ENCODE results near the gene ARIH2.

Gene ARIH2

GRCh38 chr3:48929358-48930035 is 10.9 kb downstream of the ARIH2 start:
- no peak for DNase-seq (ENCODE audit: low read depth)

DNA sequence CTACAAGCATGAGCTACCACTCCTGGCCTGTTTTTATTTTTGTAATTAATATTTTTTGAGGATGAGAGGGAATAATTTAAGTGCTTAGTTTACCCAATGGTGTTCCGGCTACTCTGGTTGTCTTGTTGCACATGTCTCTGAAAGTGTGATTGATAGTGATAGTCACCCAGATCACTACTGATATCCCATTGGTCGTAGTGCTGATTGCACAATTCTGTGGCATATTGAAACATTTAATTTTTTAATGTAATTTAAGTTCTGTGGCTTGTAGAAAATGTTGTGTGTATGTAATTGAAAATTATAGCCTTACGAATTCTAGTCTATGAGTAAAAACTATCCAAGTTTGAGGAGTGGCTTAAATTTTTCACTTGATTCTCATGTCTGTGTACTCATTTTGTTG is 11.9 kb downstream of the ARIH2 start:
- no peak for DNase-seq (ENCODE audit: low read depth)

DNA sequence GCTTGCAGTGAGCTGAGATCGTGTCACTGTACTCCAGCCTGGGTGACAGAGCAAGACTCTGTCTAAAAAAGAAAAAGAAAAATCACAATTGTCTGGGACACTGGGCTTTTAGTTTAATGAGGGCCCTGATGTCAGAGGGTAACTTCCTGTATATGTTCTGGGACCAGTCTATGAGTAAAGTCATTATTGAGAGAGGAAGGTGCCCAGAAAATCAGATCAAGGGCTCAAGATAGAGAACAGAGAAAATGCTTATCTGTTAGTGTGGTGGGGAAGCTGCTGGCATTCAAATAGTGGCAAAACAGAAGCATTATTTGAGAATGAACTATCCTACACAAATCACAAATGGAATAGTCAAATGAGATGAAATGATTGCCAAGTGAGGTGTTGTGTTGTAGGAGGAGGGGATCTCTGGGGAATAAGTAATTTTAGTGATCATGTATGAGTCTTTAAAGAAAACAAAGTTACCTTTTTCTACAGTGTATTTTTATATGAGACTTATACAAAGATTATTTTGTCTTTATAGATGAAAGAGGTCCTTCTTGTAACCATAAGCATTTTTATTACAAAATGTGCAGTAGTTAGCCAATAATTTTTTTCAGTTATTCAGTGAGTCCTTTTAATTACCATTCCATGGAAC is 13.4 kb downstream of the ARIH2 start:
- no peak for DNase-seq (ENCODE audit: low read depth)

GRCh38 chr3:48934333-48934991 is 15.8 kb downstream of the ARIH2 start:
- DNase-seq (ENCODE audit: low read depth) = no peak

GRCh38 chr3:48935530-48935929 is 16.9 kb downstream of the ARIH2 start:
- no peak for DNase-seq (ENCODE audit: low read depth)

DNA sequence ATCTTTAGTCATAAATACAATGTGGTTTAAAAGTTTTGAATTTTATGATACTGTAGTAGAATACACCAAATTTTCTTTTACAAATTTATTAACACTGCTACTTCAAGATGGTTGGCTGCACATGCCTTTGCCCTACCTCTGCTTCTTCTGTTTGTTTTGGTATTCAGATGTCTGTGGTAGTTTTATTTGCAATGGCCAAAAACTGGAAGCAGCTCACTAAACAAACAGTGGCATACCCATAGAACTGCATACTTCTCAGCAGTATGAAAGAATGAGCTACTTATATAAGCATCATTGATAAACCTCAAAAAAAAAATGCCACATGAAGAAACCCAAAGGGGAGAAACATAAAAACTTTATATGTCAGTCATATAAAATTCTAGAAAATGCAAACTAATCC is 19.5 kb downstream of the ARIH2 start:
- no peak for DNase-seq (ENCODE audit: low read depth)

- no peak for DNase-seq (ENCODE audit: low read depth)
Observed at GRCh38 chr3:48938689-48939088, 20.0 kb downstream of the ARIH2 start.

DNA sequence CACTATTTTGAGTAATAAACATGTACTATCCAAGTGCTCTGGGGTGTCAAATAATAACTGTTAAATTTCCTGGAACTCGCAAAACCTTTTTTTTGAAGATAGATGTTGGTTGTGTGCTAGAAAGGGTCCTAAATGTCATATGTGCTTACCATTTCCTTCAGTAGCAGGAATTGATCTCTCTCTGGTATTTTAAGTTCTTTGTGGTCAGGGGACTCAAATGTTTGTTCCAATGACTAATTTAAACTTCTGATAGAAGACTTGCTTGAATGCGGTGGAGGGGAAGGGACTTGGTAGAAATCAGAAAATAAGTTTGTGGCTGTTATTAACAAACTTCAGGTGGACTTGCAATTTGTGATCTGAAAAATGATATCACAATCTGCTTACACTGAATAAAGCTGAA is 26.8 kb downstream of the ARIH2 start:
- DNase-seq (ENCODE audit: low read depth) = no peak

GRCh38 chr3:48945891-48946549 is 27.4 kb downstream of the ARIH2 start:
- no peak for DNase-seq (ENCODE audit: low read depth)

DNA sequence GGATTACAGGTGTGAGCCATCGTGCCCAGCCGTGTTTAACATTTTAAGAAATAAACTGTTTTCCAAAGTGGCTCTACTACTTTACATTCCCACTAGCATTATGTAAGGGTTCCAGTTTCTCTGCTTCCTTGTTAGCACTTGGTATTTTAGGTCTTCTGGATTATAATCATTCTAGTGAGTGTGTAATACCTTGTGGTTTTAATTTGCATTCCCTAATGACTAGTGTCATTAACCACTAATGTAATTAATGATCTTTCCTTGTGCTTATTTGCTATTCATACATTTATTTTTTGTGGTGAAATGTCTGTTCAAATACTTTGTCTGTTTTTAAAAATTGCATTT is 30.7 kb downstream of the ARIH2 start:
- no peak for DNase-seq (ENCODE audit: low read depth)

DNA sequence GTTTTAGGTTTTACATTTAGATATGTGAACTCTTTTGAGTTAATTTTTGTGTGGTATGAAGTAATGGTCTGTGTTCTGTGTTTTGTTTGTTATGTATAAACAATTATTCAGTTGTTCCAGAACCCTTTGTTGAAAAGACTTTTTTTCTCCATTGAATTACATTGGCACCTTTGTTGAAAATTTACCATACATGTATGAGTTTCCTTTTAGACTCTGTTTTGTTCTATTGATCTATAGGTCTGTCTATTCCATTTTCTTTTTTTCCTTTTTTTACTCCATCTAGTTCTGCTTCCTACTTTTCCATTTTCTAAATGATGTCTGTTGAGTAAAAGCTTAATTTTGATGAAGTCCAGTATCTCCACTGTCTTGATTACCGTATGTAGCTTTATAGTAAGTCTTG is 31.4 kb downstream of the ARIH2 start:
- no peak for DNase-seq (ENCODE audit: low read depth)

- no peak for DNase-seq (ENCODE audit: low read depth)
Observed at GRCh38 chr3:48951764-48952163, 33.1 kb downstream of the ARIH2 start.

GRCh38 chr3:48952510-48953118 is 34.0 kb downstream of the ARIH2 start:
- DNase-seq (ENCODE audit: low read depth) = peak; percentile 20

GRCh38 chr3:48957006-48957705 is 38.5 kb downstream of the ARIH2 start:
- DNase-seq (ENCODE audit: low read depth) = no peak

GRCh38 chr3:48960841-48961413 is 42.3 kb downstream of the ARIH2 start:
- no peak for DNase-seq (ENCODE audit: low read depth)

DNA sequence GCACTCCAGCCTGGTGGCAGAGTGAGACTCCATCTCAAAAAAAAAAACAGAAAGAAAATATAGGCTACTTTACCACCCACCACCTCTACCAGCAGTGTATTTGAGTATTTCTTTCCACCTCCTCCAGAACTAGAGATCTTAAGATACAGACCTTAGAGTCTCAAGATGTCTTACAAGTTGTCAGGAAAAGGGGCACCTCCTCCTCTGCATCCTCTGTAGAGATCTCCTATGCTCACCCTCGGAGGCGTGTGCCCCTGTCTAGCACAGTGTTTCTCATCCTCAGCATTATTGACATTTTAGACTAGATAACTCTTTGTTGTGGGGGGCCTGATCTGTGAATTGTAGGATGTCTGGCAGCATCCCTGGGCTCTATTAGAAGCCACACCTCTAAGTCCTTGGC is 43.7 kb downstream of the ARIH2 start:
- DNase-seq (ENCODE audit: low read depth) = no peak

DNA sequence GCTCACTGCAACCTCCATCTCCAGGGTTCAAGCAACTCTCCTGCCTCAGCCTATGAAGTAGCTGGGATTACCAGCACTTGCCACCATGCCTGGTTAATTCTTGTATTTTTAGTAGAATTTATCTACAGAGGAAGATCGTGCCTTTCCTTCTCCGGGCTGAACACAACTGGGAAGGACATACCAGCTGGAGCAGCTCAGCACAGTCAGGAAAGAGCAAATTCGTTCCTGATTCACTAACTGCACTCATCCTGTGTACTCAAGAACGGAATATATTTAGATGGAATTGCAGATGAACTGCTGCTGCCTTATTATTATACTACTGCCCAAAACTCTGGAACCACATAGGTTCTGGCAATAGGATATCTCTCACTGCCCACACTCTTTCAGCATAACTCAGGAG is 44.3 kb downstream of the ARIH2 start:
- DNase-seq (ENCODE audit: low read depth) = no peak

- DNase-seq (ENCODE audit: low read depth) = no peak
Observed at GRCh38 chr3:48963591-48963990, 44.9 kb downstream of the ARIH2 start.

GRCh38 chr3:48966367-48966766 is 47.7 kb downstream of the ARIH2 start:
- no peak for DNase-seq (ENCODE audit: low read depth)

GRCh38 chr3:48966876-48967361 is 48.3 kb downstream of the ARIH2 start:
- DNase-seq (ENCODE audit: low read depth) = no peak

DNA sequence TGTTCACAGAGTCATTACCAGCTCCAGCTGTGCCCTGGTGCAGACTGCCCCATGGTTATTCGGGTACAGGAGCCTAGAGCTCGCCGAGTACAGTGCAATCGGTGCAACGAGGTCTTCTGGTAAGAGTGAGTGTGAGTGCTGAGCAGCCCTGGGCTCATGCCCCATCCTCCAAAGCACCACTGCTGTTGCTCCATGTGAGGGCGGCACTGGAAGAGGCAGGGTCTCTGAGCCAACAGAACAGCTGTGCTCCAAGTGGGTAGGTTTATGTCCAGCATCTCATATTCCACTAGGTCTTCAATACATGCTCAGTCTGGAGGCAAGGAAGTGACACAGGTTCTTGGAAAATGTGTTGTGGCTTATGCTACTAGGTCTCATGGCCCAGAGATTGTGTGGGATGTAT is 51.9 kb downstream of the ARIH2 start:
- no peak for DNase-seq (ENCODE audit: low read depth)

Measured in ELR (cell line).